Epithelial cell of proximal tubule (primary cell): Measurements from ENCODE around the gene MIGA2. TPM values are rescaled to one million over a fixed set of nuclear protein-coding genes. Genes with fewer than 3 reads are reported as not detected.

Experiments
- DNase-seq: peaks from one replicate; pipeline ENCODE4 v3.0.0-alpha.2; 2011; ENCODE audit warnings: low read depth
- H3K4me3 ChIP-seq: 2 replicates; pipeline ENCODE4 v1.5.1; 2011; ENCODE audit warnings: low read depth, mild to moderate bottlenecking, low read length
- CTCF ChIP-seq: conservative IDR thresholded peaks from 2 replicates; pipeline ENCODE4 v1.5.1; 2012; ENCODE audit warnings: low read depth, mild to moderate bottlenecking, low read length
- total RNA-seq: library from RNA; depleted of rRNA; stranded (reverse); fragments of >200 nt; gene quantifications from 2 replicates; pipeline ENCODE4 v1.2.3, GENCODE V29; 2015

The MIGA2 gene
- total RNA-seq, 1 donor from 2014 or later, result 18.0 TPM

GRCh38 chr9:129073404-129073803 lies 37.0 kb downstream of the MIGA2 start:
- no peak for DNase-seq
- H3K4me3 ChIP-seq, result no peak overlapping the region
- no peak for TF ChIP-seq CTCF

GRCh38 chr9:129074106-129074505 lies 37.7 kb downstream of the MIGA2 start:
- TF ChIP-seq CTCF, result no peak
- H3K4me3 ChIP-seq, result no peak overlapping the region
- DNase-seq, result no peak

GRCh38 chr9:129075996-129076639 lies 39.7 kb downstream of the MIGA2 start:
- TF ChIP-seq CTCF, result no peak
- H3K4me3 ChIP-seq, result no peak overlapping the region
- DNase-seq, result no peak

- no peak overlapping the region for H3K4me3 ChIP-seq
Measured at GRCh38 chr9:129076640-129077037, 40.2 kb downstream of the MIGA2 start.

GRCh38 chr9:129077236-129077635 lies 40.8 kb downstream of the MIGA2 start:
- no peak for DNase-seq
- no peak for TF ChIP-seq CTCF
- H3K4me3 ChIP-seq, result no peak overlapping the region

More at GRCh38 chr9:129076640-129077037, 40.2 kb downstream of the MIGA2 start:
- TF ChIP-seq CTCF, result no peak
- DNase-seq, result no peak

- DNase-seq, result no peak
- no peak for TF ChIP-seq CTCF
- no peak overlapping the region for H3K4me3 ChIP-seq
Measured at GRCh38 chr9:129078691-129079503, 42.5 kb downstream of the MIGA2 start.
